ENCODE results near the gene CLEC7A.

DNA sequence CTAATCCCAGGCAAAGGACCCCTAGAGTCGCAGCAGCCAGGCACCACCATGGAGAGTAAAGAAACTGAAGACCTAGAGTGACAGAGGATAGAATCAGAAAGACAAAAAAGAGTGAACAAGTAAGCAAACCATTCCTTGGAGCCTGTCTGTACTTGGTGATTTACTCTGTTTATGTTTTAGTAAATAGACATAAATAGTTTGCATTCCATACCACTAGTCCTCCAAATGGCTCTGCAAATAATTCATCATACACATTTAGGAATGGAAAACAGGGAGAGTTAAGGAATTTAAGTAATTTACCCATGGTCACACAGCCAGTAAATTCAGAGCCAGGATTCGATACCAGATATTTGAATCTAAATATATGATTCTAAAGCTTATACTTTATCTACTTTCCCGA is 39.1 kb upstream of the CLEC7A start:
- TF ChIP-seq POLR2A (IDR thresholded peaks at IDR 0.05) (no peak), CTCF (IDR thresholded peaks at IDR 0.05) (no peak)

All from ovary (tissue), 3 donors.